GM18511 (cell line): ENCODE results near the gene TPO.
"Not testable (repeated sequence)": the region's sequence is repeated elsewhere in the genome, so short reads cannot be mapped to it uniquely, and the experiment has no call there.

Experiments
- ATAC-seq: cut with Tn5 transposase; IDR thresholded peaks from one replicate; pipeline ENCODE4 v1.9.1; 2021; ENCODE audit warnings: mild to moderate bottlenecking, moderate library complexity; ENCODE audit not compliant: unreplicated experiment

TPO gene

DNA sequence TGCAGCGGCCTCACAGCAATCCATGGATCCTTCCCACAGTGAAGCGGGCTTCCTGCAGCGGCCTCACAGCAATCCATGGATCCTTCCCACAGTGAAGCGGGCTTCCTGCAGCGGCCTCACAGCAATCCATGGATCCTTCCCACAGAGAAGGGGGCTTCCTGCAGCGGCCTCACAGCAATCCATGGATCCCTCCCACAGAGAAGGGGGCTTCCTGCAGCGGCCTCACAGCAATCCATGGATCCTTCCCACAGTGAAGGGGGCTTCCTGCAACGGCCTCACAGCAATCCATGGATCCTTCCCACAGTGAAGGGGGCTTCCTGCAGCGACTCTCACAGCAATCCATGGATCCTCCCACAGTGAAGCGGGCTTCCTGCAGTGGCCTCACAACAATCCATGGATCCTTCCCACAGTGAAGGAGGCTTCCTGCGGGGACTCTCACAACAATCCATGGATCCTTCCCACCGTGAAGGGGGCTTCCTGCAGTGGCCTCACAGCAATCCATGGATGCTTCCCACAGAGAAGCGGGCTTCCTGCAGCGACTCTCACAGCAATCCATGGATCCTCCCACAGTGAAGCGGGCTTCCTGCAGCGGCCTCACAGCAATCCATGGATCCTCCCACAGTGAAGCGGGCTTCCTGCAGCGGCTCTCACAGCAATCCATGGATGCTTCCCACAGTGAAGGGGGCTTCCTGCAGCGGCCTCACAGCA, 168.1 kb downstream of the TPO start:
- ATAC-seq, result not testable (repeated sequence)

DNA sequence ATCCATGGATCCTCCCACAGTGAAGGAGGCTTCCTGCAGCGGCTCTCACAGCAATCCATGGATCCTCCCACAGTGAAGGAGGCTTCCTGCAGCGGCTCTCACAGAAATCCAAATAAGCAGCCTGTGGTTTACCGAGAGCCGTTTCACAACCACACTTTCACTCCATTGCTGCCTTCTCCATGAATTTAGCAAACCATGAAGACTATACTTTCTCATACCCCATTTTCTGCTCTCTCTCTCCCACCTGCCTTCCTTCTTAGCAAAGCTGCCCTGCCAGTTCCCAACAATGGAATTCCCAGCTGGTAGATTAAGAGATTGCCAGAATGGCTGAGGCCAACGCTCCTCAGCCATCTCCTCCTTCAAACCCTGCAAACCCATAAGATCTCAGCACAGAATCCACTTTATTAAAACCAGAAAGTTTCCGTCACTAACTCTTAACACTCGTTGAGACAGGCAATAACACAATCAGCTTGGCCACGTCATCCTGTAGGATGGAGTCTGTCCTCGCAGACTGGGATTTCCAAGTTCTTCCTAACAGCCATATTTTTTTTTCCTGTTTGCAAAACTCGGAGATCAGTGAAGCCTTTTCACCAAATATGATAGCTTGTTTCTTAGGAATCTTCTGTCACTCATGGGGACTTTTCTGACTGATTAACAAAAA, 168.8 kb downstream of the TPO start:
- no peak for ATAC-seq

DNA sequence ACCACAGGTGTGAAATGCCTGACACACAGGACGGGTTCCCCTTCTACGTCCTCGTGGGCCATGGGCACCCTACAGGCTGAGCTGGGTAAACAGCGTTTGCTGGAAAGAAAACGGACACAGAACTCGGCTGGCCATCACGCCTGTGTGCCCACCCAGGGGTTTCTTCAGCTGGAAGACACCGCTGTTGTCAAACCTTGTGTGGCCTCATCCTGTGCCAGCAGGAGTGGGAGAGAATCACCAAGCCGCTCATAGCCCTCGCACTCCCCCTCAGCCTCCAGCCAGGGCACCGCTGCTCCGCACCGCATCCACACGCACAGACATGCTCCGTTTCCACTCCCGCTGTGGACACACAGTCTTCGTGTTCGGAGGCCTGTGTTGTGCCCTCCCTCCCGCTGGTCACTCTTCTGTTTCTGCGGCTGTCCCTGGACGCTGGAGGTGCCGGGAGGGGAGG, 169.7 kb downstream of the TPO start:
- no peak for ATAC-seq

DNA sequence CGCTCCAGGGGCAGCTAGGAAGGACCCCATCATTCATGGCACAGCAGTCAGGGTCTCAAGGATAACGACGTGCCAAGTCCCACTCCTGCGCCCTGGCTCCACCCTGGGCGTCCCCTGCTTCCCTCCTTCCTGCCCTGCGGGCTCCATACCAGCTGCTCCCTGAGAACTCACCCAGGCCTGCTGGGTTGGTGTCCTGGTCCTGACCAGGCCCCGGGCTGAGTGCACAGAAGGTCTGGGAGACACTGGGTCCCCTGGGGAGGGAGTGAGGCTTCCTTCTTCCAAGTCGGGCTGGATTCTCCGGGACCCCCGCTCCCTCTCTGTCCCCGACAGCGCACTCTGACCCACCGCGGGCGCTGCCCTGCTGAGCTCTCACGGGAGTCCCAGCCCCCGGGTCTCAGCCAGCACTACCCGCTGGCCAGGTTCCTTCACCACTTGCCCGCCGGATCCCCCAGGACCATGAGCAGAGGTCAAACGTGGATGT, 170.8 kb downstream of the TPO start:
- ATAC-seq, result no peak

DNA sequence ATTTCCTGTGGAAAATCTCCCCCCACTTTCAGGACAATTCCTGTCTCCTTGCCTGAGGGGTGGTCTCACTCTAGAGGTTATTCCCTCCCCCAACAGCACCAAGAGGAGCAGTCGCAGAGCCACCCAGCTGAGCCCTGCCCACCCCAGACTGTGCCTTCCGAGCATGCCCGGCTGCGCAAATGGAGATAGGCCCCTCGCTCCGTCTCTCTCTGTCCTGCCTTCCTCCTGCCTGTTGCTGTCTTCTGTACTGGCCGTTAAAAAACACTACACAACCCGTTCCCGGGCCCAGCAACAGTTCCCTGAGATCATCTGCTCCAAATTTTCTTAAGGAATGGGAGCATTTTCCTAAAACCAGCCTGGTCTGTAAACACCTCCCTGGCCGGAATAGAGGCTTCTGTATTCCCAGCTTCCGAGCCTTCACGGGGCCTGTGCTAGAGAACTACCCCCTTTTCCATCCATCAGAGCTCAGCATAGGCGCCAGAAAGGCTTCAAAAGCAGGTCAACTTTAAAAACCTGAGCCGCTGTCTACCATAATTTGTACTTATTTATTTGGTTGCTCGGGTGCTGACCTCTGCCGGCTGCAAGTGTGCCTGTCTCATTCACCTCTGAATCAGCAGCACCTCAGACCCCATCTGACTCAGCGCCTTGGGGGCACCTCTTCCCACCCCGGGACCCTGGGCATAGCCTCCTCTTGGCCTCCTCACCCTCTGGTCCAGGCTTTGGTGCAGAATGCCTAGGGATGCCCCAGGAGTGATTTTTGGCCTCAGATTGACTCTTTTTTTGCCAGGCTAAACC, 171.6 kb downstream of the TPO start:
- no peak for ATAC-seq

DNA sequence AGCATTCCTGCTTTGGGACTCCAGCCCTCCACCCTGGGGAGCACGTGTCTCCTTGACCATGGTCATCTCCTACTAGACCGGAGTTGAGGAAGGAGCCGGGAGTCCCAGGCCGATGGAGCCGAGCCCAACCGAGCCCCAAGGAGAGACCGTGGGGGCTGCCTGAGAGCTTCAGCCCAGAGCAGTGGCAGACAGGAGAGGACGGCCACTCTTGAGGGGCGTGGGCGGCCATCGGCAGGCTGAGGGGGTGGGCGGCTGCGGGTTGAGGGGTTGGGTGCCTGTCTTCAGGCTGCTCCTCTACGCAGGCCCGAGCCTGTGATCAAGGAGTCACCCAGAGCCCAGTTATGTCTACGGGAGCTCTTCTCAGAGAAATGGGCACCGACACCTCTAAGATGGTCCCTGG, 172.4 kb downstream of the TPO start:
- ATAC-seq, result no peak

DNA sequence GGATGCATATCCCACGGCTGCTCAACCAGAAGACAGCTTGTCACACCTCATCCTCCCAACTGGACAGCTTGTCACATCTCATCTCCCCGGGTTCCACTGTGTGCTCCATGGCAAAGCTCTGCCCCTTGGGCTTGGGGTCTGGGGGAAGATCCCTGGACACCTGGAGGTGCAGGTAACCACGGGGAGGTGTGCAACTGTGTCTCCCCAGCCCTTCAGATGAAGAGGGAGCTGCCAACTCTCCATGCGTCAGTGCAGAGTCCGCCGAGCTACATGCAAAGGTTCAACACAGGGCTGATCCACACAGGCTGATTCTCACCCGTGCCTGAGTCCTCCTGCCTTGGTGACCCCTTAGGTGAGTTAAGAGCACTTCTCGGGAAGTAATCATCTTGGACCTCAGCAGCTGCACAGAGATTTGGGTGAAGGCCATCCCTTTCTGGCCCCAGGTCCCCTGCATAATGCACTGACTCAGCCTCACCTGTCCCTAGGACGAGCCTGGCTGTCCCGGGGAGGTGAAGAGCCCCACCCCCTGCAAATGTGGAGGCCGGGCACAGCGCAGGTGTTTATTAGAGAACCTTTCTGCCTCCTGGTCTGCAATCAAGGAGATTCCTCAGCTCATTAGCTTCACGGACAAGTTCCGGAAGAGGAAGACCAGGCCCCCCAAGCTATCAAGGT, 173.1 kb downstream of the TPO start:
- no peak for ATAC-seq

DNA sequence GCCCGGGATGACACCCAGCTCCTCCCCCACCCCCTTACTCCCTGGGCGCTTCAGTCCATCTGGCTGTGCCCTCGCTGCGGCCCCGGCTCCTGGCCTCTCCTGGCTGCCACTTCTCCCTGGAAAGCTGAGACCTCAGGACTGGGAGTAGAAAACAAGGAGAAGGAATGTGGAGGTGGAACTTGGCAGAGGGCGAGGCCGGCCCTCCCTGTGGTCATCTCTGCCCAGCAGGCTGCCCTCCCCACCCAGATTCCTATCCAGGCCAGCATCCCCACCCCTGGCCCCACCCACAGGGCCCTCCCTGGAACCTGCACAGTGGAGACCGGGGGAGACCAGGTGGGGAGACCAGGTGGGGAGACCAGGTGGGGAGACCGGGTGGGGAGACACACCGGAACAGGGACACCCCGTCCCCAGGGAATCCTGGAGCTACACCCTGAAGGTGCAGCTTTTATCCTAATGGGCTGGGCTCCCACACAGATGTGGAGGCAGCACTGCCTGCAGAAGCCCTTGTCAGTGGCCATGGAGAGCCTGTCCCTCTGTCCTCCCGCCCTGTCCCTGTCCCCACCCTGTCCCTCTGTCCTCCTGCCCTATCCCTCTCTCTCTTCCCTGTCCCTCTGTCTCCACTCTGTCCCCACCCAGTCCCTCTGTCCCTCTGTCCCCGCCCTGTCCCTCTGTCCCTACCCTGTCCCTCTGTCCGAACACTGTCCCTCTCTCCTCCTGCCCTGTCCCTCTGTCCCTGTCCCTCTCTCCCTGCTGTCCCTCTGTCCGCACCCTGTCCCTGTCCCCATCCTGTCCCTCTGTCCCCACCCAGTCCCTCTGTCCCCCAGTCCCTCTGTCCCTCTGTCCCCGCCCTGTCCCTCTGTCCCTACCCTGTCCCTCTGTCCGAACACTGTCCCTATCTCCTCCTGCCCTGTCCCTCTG, 173.9 kb downstream of the TPO start:
- ATAC-seq, result no peak

DNA sequence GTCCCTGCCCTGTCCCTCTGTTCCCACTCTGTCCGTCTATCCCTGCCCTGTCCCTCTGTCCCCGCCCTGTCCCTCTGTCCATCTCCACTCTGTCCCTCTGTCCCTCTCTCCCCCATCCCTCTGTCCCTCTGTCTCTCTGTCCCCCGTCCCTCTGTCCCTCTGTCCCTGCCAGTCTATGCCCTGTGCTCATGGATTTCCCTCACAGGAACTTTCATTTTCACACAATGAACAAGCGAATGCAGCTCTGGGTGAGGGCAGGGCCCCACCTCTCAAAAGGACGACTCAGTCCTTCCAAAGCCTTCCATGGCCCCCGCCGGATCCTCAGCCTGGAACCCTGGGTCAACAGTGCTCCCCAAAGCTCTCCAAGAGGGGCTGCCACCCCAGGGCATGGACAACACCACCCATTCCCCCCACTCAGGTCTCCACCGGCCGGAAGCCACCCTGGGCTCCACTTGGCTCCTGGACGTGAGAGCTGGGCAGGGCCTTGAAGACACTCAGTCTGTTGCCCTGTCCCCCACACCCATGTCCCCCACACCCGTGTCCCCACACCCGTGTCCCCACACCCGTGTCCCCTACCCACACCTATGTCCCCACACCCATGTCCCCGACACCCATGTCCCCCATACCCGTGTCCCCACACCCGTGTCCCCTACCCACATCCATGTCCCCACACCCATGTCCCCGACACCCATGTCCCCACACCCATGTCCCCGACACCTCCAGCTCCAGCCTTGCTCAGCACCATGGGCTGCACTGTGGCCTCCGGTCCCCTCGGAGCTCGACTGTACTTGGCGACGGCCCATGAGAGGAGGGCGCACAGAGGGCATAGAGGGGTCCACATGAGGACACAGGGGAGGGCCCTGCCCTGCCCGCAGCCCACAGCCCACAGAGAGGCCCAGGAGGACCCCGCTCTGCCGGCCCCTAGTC, 175.1 kb downstream of the TPO start:
- no peak for ATAC-seq

DNA sequence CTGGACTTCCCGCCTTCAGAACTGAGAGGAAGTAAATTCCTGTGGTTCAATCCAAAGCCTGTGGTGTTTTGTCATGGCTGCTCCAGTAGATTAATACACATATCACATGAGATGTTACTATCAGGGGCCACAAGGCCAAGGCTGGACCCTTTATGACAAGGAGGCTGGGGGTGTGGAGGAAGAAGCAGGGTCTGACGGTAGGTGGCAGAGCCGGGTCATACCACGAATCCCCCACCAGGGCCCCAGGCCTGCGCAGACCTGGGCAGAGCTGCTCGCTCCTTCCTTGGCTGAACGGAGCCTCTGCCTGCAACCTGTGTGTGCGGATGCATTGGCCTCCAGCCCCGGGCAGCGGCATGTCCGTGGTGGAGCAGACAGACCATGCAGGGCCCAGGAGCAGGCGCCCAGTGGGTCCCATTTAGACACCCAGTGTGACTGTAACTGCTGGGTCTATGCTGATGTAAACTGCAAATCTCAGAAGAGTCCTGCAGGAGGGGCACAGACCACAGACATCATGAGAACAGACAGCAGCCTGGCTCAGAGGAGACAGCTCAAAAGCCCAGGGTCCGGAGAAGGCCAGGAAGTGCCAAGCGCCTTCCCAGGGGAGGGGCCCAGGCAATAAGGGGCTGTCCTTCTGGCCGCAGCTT, 175.8 kb downstream of the TPO start:
- no peak for ATAC-seq

DNA sequence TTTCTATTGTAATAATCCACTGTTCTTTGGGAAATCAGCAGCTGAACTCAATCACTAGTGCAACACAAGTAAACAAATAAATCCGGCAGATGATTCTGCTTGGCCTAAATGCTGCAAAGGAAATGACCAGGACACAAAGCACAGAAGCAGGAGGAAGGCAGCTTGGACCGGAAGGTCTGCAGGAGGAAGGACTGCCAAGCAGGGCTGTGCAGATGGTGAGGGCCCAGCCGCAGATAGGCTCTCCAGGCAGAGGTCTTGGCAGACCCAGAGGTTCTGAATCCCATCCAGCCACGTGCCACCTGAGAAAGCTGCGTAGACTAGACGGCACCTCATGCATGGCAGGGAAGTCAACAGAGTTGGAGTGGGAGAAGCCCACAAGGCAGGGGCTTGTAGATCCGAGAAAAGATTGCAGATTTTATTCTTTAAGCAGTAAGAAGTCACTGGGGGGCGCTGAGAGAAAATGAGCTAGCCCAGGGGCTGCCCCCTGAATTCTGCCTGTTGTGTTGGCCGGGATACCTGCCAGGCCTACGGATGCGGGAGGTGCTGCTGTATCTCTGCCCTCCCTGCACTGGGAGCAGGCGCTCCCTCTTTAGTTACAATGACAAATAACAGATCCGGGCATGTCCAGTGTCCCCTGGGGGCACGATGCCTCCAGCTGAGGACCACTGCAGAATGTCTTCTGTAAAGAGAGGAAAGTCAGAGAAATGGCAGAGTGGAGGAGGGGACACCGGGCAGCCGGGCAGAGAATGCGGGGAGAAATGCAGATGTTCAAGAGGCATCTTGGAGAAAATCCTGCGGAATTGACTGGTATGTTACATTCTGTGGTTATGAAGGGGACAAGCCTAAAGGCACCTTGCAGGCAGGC, 177.6 kb downstream of the TPO start:
- no peak for ATAC-seq

DNA sequence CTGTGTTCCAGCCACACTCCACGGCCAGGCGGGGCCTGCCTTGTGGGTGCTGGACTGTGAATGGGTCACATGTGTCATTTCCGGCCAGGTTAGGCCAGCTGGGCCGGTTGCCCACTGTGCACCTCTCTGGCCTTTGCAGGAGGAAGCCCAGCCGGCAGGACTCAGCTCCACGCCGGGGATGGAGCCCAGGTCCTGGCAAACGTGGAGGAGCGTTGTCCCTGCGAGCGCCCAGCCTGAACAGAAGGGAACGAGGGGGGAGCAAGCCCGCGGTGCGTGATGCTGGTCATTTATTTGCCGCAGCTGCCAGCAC, 178.2 kb downstream of the TPO start:
- no peak for ATAC-seq
